NCI-H1417 (cell line): Measurements from ENCODE around the gene RLBP1.

Experiments used
- DNase-seq, 3 experiments: peaks; one replicate each; lab custom pipeline; 2025; lab: John Stamatoyannopoulos, UW

The RLBP1 gene

GRCh38 chr15:89206908-89207331, 14.5 kb downstream of the RLBP1 start:
- peak; percentile 56 to 83 (median 61) for DNase-seq

GRCh38 chr15:89205991-89206585, 15.3 kb downstream of the RLBP1 start:
- no peak for DNase-seq

- DNase-seq: no peak
Observed at GRCh38 chr15:89203705-89204273, 17.6 kb downstream of the RLBP1 start.

- DNase-seq: no peak
Observed at GRCh38 chr15:89201465-89202005, 19.8 kb downstream of the RLBP1 start.

- no peak for DNase-seq
Observed at GRCh38 chr15:89200182-89200581, 21.2 kb downstream of the RLBP1 start.

GRCh38 chr15:89199746-89200145, 21.6 kb downstream of the RLBP1 start:
- DNase-seq: no peak

- no peak for DNase-seq
Observed at GRCh38 chr15:89198934-89199333, 22.4 kb downstream of the RLBP1 start.

- no peak for DNase-seq
Observed at GRCh38 chr15:89198196-89198595, 23.2 kb downstream of the RLBP1 start.

- DNase-seq: peak in 1 of 3 experiments; percentile 8
Observed at GRCh38 chr15:89197503-89197971, 23.8 kb downstream of the RLBP1 start.

GRCh38 chr15:89196994-89197393, 24.4 kb downstream of the RLBP1 start:
- peak in 2 of 3 experiments; percentile 11 to 23 for DNase-seq

- DNase-seq: no peak
Observed at GRCh38 chr15:89196241-89196640, 25.1 kb downstream of the RLBP1 start.

GRCh38 chr15:89195836-89196235, 25.5 kb downstream of the RLBP1 start:
- no peak for DNase-seq

- DNase-seq: no peak
Observed at GRCh38 chr15:89194608-89195007, 26.8 kb downstream of the RLBP1 start.

GRCh38 chr15:89192766-89193165, 28.6 kb downstream of the RLBP1 start:
- no peak for DNase-seq

- no peak for DNase-seq
Observed at GRCh38 chr15:89192136-89192535, 29.2 kb downstream of the RLBP1 start.

GRCh38 chr15:89187986-89188514, 33.3 kb downstream of the RLBP1 start:
- no peak for DNase-seq

GRCh38 chr15:89187301-89187985, 33.9 kb downstream of the RLBP1 start:
- DNase-seq: no peak

- DNase-seq: no peak
Observed at GRCh38 chr15:89186803-89187202, 34.6 kb downstream of the RLBP1 start.

- no peak for DNase-seq
Observed at GRCh38 chr15:89184886-89185526, 36.4 kb downstream of the RLBP1 start.

GRCh38 chr15:89184357-89184756, 37.0 kb downstream of the RLBP1 start:
- DNase-seq: peak in 1 of 3 experiments; percentile 40

GRCh38 chr15:89179966-89180875, 41.2 kb downstream of the RLBP1 start:
- DNase-seq: no peak
